HG02973 (cell line): ENCODE data around the gene COL4A4.

Experiments used
- ATAC-seq: cut with Tn5 transposase; IDR thresholded peaks from one replicate; pipeline ENCODE4 v1.9.1; 2021; ENCODE audit warnings: moderate library complexity; ENCODE audit not compliant: unreplicated experiment

Gene COL4A4

DNA sequence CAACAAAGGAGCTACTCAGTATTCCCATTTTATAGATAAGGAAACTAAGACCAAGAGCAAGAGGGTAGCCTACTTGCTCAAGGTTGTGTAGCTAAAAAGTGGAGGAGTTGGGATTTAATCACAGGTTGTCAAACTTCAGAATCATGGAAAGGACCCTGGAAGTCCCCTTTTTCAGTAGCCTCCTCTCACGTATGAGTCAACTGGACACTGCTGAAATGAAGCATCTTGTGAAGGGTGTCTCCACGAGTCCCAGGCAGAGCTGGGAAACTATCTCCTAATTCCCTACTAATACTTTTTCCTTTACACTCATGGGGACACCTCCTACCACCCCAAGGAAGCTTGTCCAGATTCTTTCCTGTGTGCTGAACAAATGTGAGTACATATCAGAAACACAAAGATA is 172.3 kb downstream of the COL4A4 start:
- no peak for ATAC-seq

GRCh38 chr2:226985583-226985946 is 178.4 kb downstream of the COL4A4 start:
- no peak for ATAC-seq

- ATAC-seq = peak; percentile 98
Measured at GRCh38 chr2:226984750-226985582, 179.0 kb downstream of the COL4A4 start.

GRCh38 chr2:226983895-226984749 is 179.9 kb downstream of the COL4A4 start:
- no peak for ATAC-seq

- ATAC-seq = no peak
Measured at GRCh38 chr2:226981791-226982326, 182.1 kb downstream of the COL4A4 start.

GRCh38 chr2:226979004-226979403 is 185.0 kb downstream of the COL4A4 start:
- no peak for ATAC-seq

DNA sequence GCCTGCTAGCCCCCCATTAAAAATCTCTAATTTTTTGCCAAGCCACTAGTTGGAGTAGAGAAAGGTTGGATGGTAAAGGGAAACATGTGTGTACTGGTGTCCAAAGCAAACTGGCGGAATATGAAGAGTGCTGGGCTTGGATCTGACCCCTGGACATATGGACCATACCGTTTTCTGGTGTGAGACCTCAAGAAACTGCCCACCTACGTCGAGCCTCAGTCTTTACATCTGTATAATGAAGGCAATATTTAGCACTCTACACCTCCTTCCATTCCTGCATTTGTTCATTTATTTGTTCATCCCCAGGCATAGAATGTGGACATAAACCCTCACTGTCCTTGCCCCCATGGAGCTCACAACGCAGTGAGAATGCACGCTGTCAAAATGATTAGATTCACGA is 185.7 kb downstream of the COL4A4 start:
- ATAC-seq = no peak

- ATAC-seq = no peak
Measured at GRCh38 chr2:226977775-226978190, 186.2 kb downstream of the COL4A4 start.

DNA sequence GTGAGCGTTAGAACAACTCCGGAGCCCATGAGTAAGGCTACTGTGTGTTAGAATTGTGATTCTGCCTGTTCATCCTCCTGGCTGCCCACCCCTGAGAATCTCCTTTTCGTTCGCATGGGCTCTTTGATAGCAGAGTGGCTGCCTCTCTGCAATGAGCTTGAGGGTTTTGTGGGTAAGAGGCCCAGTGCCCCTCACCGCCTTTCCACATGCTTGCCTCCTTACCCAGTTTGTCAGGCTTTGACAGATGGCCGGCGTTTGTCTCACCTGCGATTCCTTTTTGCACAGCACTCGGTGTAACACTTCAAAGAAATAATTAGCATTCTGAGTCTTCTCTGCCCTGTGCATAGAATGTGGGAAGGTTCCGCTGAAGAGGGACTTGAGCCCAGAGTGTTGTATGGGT is 190.2 kb downstream of the COL4A4 start:
- no peak for ATAC-seq

DNA sequence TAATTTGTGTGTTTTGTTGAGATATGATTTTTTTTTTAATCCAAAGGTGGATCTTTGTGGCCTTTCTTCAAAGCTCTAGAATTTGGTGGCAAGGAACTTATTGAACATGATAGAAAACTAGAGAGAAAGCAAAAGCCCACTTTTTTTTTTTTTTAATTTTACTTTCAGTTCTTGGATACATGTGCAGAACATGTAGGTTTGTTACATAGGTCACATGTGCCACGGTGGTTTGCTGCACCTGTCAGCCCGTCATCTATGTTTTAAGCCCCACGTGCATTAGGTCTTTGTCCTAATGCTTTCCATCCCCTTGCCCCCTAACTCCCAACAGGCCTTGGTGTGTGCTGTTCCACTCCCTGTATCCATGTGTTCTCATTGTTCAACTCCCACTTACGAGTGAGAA is 192.2 kb downstream of the COL4A4 start:
- ATAC-seq = peak; percentile 56

DNA sequence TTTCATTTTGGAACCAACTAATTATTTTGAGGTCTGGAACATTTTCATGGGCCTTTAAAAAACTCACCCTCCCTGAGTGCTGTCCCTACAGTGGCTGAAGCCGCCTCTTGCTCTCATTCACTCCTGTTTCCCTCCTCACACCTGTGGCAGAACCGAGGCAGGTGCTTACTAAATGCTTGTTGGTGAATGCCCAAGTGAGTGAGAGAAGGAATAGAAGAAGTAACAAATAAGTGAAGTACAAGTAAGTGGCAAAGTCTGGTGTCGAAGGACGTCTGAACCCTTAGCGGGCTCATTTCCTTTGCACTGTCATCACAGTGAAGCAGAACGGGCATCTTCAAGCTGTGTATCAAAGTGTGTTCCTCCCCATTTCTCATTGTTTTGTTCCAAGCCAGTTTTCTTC is 192.9 kb downstream of the COL4A4 start:
- ATAC-seq = peak; percentile 41

DNA sequence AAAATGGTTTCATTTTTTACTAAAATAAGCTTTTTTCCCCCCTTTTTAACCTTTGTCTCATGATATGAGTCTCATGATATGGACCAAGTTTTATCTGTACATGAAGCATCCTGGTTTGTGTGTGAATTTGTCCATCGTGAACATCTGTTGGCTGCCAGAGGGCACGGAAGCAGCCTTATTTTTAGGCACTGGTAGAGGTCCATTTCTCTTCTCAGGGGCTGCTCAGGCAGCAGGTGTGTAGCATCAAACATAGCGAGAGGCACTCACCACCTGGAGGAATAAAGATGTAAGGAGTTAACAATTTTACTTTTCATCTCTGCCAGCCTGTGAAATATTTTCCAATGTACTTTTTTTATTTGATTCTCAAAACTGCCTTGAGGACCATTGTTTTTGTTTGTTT is 193.6 kb downstream of the COL4A4 start:
- ATAC-seq = peak; percentile 56

GRCh38 chr2:226969417-226970080 is 194.5 kb downstream of the COL4A4 start:
- ATAC-seq = no peak

DNA sequence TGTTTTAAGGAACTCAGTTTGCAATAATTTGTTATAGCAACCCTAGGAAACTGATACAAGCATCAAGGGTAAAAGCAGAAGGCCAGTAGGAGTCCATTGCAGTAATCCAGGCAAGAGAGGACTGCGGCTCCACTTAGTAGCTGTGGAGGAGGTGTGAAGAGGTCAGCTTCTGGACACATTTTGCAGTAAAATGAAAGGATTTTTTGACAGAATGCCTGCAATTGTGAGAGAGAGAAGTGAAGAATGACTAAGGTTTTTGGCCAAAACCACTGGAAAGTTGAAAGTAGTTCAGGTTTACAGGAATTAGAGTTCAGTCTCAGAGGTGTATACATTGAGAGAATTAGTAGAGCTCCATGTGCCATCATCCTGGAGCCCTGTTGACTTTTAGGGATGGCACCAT is 198.6 kb downstream of the COL4A4 start:
- no peak for ATAC-seq

DNA sequence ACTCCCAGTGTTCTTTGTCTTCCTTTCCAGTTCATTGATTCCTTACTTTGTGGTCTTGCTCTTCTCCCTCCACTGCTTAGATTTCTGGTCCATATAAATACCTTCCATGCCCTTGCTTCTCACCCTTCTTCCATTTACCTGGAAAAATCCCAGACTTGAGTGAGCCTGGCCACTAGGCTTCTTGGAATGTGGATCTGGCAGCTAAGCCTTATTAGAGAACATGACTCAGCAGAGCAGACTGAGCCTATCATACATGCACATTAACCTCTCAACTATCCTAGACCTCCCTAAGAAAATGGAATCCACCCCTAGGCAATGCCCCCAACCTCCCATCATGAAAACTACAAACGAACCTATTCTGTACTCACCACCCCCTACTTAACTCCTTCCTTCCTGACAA is 200.5 kb downstream of the COL4A4 start:
- ATAC-seq = no peak

DNA sequence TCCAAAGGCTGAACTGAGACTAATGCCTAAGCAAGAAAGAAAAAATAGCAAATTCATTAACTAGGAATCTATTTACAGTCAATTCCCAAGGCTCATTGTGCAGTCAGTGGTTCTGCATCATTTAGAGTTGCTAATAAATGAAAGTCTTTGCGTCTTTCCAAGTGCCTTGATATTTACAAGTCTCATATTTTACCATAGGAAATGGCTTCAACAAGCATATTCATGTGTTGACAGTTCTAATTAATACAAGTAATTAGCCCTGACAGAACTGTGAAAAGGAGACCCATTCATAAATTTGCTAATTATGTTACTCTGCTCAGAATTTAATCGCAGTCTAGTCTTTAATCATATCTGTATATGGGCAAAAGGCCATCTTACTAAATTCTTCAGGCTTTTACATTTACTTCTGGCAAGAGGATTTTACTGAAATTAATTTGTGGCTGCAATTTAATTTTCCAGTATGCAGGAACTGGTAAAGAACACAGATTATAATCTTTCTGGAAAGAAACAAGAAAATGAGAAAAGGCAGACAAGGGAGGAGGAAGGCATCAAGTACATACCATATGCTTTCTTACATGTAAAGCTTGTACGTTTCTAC is 201.7 kb downstream of the COL4A4 start:
- no peak for ATAC-seq

DNA sequence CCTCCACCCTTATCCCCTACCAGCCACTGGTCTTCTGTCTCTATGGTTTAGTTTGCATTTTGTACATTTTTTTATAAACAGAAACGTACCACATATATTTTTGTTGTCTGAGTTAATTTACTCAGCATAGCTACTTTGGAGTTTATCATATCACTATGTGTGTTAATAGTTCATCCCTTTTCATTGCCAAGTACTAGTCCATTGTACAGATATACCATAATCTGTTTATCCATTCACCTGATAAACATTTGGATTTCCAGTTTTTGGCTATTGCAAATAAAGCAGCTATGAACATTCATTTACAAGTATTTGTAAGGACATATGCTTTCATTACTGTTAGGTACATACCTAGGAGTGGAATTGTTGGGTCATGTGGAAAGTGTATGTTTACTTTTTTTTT is 204.6 kb downstream of the COL4A4 start:
- no peak for ATAC-seq

- ATAC-seq = no peak
Measured at GRCh38 chr2:226956659-226957058, 207.3 kb downstream of the COL4A4 start.

DNA sequence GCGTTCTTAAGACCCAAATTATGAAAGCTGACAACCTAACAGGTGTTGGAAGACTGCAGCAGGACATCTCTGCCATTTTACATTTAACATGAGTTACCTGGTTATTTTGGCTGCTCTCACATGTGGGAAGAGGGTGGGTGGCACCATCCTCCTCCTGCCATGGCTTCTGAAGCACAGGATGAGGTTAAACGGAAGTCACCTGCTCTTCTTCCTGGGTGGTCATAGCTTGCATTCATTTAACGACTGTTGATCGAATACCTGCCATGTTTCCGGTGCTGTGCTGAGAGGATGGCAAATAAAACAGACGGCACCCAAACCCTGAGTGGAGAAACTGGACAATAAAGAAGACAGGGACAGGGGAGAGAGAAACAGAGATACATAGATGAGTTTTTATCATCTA is 210.2 kb downstream of the COL4A4 start:
- no peak for ATAC-seq

DNA sequence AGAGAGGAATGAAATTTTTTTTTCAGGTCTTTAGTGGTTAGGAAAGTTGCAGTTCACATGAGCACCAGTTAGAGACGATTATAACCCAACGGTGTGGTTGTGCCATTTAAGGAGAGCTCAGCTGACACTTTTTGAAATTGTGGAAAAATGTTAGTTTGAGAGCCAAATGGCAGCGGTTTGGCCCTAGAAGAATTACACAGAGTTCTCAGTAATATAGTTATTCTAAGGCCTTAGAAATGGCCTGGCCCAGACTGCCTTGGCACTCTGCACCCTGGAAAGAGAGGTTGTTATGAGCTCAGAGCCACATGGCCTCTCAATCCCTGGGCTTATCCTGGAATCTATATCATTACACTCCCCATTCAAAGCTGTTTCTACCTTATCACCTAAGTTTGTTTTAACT is 210.8 kb downstream of the COL4A4 start:
- no peak for ATAC-seq
